ENCODE results near the gene PTPN11.

DNA sequence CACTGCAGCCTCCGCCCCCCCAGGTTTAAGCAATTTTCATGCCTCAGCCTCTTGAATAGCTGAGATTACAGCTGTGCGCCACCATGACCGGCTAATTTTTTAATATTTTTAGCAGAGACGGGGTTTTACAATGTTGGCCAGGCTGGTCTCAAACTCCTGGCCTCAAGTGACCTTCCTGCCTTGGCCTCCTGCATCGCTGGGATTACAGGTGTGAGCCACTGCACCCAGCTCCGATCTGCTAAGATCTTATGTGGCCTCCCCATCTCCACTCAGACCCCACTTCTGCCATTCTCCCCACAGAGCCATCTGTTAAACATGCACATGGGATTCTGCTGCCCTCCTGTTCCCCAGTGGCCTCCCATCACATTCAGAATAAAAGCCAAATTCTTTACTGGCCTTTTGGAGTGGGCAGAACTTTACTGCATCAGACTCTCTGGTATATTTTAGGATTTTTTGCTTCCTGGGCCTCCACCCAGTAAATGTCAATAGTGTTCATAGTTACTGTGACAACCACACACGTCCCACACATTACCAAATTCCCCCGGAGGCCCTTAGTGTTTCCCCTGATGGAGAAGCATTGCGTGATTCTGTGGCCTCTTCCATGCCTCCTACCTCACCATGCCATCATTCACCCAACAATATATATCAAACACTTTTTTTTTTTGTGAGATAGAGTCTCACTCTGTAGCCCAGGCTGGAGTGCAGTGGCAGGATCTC, 96.3 kb downstream of the PTPN11 start:
- TF ChIP-seq, protein P1, sequence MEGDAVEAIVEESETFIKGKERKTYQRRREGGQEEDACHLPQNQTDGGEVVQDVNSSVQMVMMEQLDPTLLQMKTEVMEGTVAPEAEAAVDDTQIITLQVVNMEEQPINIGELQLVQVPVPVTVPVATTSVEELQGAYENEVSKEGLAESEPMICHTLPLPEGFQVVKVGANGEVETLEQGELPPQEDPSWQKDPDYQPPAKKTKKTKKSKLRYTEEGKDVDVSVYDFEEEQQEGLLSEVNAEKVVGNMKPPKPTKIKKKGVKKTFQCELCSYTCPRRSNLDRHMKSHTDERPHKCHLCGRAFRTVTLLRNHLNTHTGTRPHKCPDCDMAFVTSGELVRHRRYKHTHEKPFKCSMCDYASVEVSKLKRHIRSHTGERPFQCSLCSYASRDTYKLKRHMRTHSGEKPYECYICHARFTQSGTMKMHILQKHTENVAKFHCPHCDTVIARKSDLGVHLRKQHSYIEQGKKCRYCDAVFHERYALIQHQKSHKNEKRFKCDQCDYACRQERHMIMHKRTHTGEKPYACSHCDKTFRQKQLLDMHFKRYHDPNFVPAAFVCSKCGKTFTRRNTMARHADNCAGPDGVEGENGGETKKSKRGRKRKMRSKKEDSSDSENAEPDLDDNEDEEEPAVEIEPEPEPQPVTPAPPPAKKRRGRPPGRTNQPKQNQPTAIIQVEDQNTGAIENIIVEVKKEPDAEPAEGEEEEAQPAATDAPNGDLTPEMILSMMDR (conservative IDR thresholded peaks at IDR 0.05 in 1 of 2, IDR thresholded peaks at IDR 0.05 in 1 of 2; ENCODE audit: low read depth in 1 of 2, low read length in 2 of 2), result no peak
- no peak for TF ChIP-seq EZH2 (IDR thresholded peaks at IDR 0.05; ENCODE audit: low read length, missing control alignments)

Measured in fibroblast of lung (primary cell).